ENCODE measurements around the gene MRS2. TPM values are rescaled to one million over a fixed set of nuclear protein-coding genes. Genes with fewer than 3 reads are reported as not detected.

Gene MRS2
- total RNA-seq, 1 experiment from 2014 or later: 26.0 TPM

GRCh38 chr6:24374612-24375011 lies 28.1 kb upstream of the MRS2 start:
- no peak overlapping the region for H3K4me3 ChIP-seq (ENCODE audit: low read depth in 2 of 2, low read length in 2 of 2)
- in situ Hi-C loops (cut with HindIII; ENCODE audit: low pct_unique_long_range_greater_than_20kb, low sequenced_read_pairs): no loop called here
- ChIA-PET CTCF (interaction anchor here (0.6 kb wide), 1 partner anchor 14 kb away, joined by 3 read pairs; no protein-coding TSS in a partner anchor), POLR2A (no interaction called here)
- no peak for TF ChIP-seq POLR2AphosphoS5 (IDR thresholded peaks at IDR 0.05; ENCODE audit: low read depth, low read length)
- no peaks in the 10 kb centered on the region for H3K4me1 ChIP-seq (ENCODE audit: control insufficient read depth, insufficient read depth, low read length)
- intact Hi-C loops (cut with micrococcal nuclease; ENCODE audit: unreplicated experiment): no loop called here
- no peak for DNase-seq (ENCODE audit: low read depth, low spot score)
- H3K27ac ChIP-seq (ENCODE audit: low read length): no peak overlapping the region
- H3K36me3 ChIP-seq (ENCODE audit: control insufficient read depth, insufficient read depth, low read length): no peaks in the 10 kb centered on the region
- BruUV-seq (replicated peaks): no TSS peak
- no peaks in the 10 kb centered on the region for H3K27me3 ChIP-seq (ENCODE audit: control insufficient read depth, insufficient read depth, low read length)
- H3K9me3 ChIP-seq (ENCODE audit: control insufficient read depth, insufficient read depth, low read depth, low read length): no peaks in the 10 kb centered on the region
- no peak for ATAC-seq

- TF ChIP-seq TCF7L2 (IDR thresholded peaks at IDR 0.05; ENCODE audit: low read depth, low read length): no peak
- no peak for TF ChIP-seq REST (IDR thresholded peaks at IDR 0.05; ENCODE audit: insufficient read depth in 1 of 2, low read depth in 2 of 2, low read length in 1 of 2)
- TF ChIP-seq SIN3A (IDR thresholded peaks at IDR 0.05; ENCODE audit: borderline replicate concordance, insufficient read depth, low read depth, low read length): no peak
- no peak for TF ChIP-seq CTCF (IDR thresholded peaks at IDR 0.05)
- TF ChIP-seq POLR2AphosphoS5 (IDR thresholded peaks at IDR 0.05; ENCODE audit: low read depth, low read length): no peak
- in situ Hi-C loops (cut with HindIII; ENCODE audit: low pct_unique_long_range_greater_than_20kb, low sequenced_read_pairs): no loop called here
- no peaks in the 10 kb centered on the region for H3K36me3 ChIP-seq (ENCODE audit: control insufficient read depth, insufficient read depth, low read length)
- POLR2A ChIA-PET: no interaction called here
- CTCF ChIA-PET: interaction anchor here (0.5 kb wide), 1 partner anchor 12 kb away, joined by 10 read pairs; no protein-coding TSS in a partner anchor
- no peak for DNase-seq (ENCODE audit: low read depth, low spot score)
- ATAC-seq: no peak
- no peaks in the 10 kb centered on the region for H3K9me3 ChIP-seq (ENCODE audit: control insufficient read depth, insufficient read depth, low read depth, low read length)
- no peak overlapping the region for H3K4me3 ChIP-seq (ENCODE audit: low read depth in 2 of 2, low read length in 2 of 2)
- intact Hi-C loops (cut with micrococcal nuclease; ENCODE audit: unreplicated experiment): no loop called here
- 0 out of 2 replicates have a peak, but pooled peaks cover under 1% of the 10 kb centered on the region for H3K4me1 ChIP-seq (ENCODE audit: control insufficient read depth, insufficient read depth, low read length)
- BruUV-seq (replicated peaks): no TSS peak
- no peaks in the 10 kb centered on the region for H3K27me3 ChIP-seq (ENCODE audit: control insufficient read depth, insufficient read depth, low read length)
- H3K27ac ChIP-seq (ENCODE audit: low read length): no peak overlapping the region
These were observed 25.9 kb upstream of the MRS2 start for GRCh38 chr6:24376871-24377270.

- POLR2A ChIA-PET: no interaction called here
- intact Hi-C loops (cut with micrococcal nuclease; ENCODE audit: unreplicated experiment): no loop called here
- Histone ChIP-seq H3K27me3 (ENCODE audit: control insufficient read depth, insufficient read depth, low read length) (no peaks in the 10 kb centered on the region), H3K27ac (ENCODE audit: low read length) (no peak overlapping the region), H3K36me3 (ENCODE audit: control insufficient read depth, insufficient read depth, low read length) (no peaks in the 10 kb centered on the region), H3K4me1 (ENCODE audit: control insufficient read depth, insufficient read depth, low read length) (peaks cover 7% of the 10 kb centered on the region; the same call in 1 of the 2 replicates), H3K9me3 (ENCODE audit: control insufficient read depth, insufficient read depth, low read depth, low read length) (no peaks in the 10 kb centered on the region), H3K4me3 (ENCODE audit: low read depth in 2 of 2, low read length in 2 of 2) (no peak overlapping the region)
- no TSS peak for BruUV-seq (replicated peaks)
- ATAC-seq: no peak
- DNase-seq (ENCODE audit: low read depth, low spot score): no peak
- in situ Hi-C loops (cut with HindIII; ENCODE audit: low pct_unique_long_range_greater_than_20kb, low sequenced_read_pairs): no loop called here
- CTCF ChIA-PET: no interaction called here
- TF ChIP-seq SIN3A (IDR thresholded peaks at IDR 0.05; ENCODE audit: borderline replicate concordance, insufficient read depth, low read depth, low read length) (no peak), POLR2AphosphoS5 (IDR thresholded peaks at IDR 0.05; ENCODE audit: low read depth, low read length) (no peak), REST (IDR thresholded peaks at IDR 0.05; ENCODE audit: insufficient read depth in 1 of 2, low read depth in 2 of 2, low read length in 1 of 2) (no peak), TCF7L2 (IDR thresholded peaks at IDR 0.05; ENCODE audit: low read depth, low read length) (no peak), CTCF (IDR thresholded peaks at IDR 0.05) (no peak)
These were observed 24.2 kb upstream of the MRS2 start for GRCh38 chr6:24378473-24379097.
